ENCODE results near the gene SLIT3. TPM values are rescaled to one million over a fixed set of nuclear protein-coding genes. Genes with fewer than 3 reads are reported as not detected.

Gene SLIT3
- total and polyA plus RNA-seq, 10 of the 15 experiments (the other 5 are each of a cell fraction or from before 2014, with no cell fraction given), result 0.05 TPM; not detected in 9

DNA sequence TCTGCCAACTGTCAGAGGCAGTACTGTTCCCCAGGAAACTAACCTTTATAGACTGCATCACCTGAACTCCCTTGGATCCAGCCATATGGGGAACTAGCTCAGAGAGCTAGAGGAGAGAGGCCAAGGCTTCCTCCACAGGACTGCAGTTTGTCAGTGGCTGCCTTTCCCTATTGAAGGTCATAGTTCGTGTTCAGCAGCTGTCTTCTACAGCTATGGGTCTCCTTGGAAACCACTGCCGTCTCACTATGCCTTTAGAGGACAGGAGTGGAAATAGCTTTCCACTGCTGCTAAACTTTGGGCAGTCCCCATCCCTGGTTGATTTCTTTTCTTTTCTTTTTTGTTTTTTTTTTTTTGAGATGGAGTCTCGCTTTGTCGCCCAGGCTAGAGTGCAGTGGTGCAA lies 4.4 kb upstream of the SLIT3 start:
- no peaks in the 10 kb centered on the region for H3K4me1 ChIP-seq (ENCODE audit: control insufficient read depth, insufficient read depth, low read length)
- FAIRE-seq, result no peak
- DNase-seq (ENCODE audit: low read depth, low spot score), result no peak
- 27% methylated on average over 3 of the region's 4 CpGs for WGBS (ENCODE audit: insufficient coverage, insufficient replicate concordance, low lambda C conversion rate, missing lambda C conversion rate)
- SMC1A ChIA-PET (ENCODE audit: uncharacterized antibody, unreplicated experiment), result interaction anchor here (0.5 to 0.9 kb wide), 2 partner anchors 19 to 173 kb away, joined by 3 read pairs; no protein-coding TSS in a partner anchor
- H3K4me3 ChIP-seq, result no peak overlapping the region
- H3K9me3 ChIP-seq (replicated peaks; ENCODE audit: control insufficient read depth, insufficient read depth, low read length), result no peaks in the 10 kb centered on the region; the same call in 2 of the 3 replicates
- in situ Hi-C loops (cut with MboI) (loop anchor here (10.0 kb wide), 2 partner anchors 631 to 1041 kb away; no protein-coding TSS in a partner anchor), intact Hi-C loops (cut with micrococcal nuclease; ENCODE audit: unreplicated experiment) (no loop called here)
- H4K20me1 ChIP-seq (ENCODE audit: control insufficient read depth, insufficient read depth), result no peaks in the 10 kb centered on the region
- BruUV-seq (replicated peaks), result no TSS peak
- POLR2A ChIA-PET, result no interaction called here
- H3K4me2 ChIP-seq (ENCODE audit: control insufficient read depth, insufficient read depth), result no peak overlapping the region
- no peaks in the 10 kb centered on the region for H3K36me3 ChIP-seq (ENCODE audit: control insufficient read depth in 2 of 2, insufficient read depth in 2 of 2, low read length in 1 of 2)
- peaks cover 0 to 2% of the 10 kb centered on the region in 2 experiments; a peak in 3 of 4 replicates for H3K27me3 ChIP-seq (replicated peaks in 1 of 2; ENCODE audit: control insufficient read depth in 2 of 2, insufficient read depth in 2 of 2, low read length in 1 of 2)
- no peak overlapping the region for H2AFZ ChIP-seq (ENCODE audit: control insufficient read depth, low read depth, low read length)
- CTCF ChIA-PET, result interaction anchor here (0.6 kb wide), 1 partner anchor 364 kb away, joined by 4 read pairs; no protein-coding TSS in a partner anchor
- no peak overlapping the region for H3K9ac ChIP-seq (ENCODE audit: control insufficient read depth, insufficient read depth, low read length)
- no peak for ATAC-seq
- RAD21 ChIA-PET (ENCODE audit: unreplicated experiment), result no interaction called here
- H3K27ac ChIP-seq (ENCODE audit: control insufficient read depth, insufficient read depth), result no peak overlapping the region
- H3K79me2 ChIP-seq (ENCODE audit: control insufficient read depth, insufficient read depth, low read length), result no peaks in the 10 kb centered on the region
- TF ChIP-seq, protein P1, sequence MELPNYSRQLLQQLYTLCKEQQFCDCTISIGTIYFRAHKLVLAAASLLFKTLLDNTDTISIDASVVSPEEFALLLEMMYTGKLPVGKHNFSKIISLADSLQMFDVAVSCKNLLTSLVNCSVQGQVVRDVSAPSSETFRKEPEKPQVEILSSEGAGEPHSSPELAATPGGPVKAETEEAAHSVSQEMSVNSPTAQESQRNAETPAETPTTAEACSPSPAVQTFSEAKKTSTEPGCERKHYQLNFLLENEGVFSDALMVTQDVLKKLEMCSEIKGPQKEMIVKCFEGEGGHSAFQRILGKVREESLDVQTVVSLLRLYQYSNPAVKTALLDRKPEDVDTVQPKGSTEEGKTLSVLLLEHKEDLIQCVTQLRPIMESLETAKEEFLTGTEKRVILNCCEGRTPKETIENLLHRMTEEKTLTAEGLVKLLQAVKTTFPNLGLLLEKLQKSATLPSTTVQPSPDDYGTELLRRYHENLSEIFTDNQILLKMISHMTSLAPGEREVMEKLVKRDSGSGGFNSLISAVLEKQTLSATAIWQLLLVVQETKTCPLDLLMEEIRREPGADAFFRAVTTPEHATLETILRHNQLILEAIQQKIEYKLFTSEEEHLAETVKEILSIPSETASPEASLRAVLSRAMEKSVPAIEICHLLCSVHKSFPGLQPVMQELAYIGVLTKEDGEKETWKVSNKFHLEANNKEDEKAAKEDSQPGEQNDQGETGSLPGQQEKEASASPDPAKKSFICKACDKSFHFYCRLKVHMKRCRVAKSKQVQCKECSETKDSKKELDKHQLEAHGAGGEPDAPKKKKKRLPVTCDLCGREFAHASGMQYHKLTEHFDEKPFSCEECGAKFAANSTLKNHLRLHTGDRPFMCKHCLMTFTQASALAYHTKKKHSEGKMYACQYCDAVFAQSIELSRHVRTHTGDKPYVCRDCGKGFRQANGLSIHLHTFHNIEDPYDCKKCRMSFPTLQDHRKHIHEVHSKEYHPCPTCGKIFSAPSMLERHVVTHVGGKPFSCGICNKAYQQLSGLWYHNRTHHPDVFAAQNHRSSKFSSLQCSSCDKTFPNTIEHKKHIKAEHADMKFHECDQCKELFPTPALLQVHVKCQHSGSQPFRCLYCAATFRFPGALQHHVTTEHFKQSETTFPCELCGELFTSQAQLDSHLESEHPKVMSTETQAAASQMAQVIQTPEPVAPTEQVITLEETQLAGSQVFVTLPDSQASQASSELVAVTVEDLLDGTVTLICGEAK (IDR thresholded peaks at IDR 0.05; ENCODE audit: borderline replicate concordance), result no peak
- TF ChIP-seq MEF2B (IDR thresholded peaks at IDR 0.05; ENCODE audit: partially characterized antibody, poor library complexity, severe bottlenecking), result no peak
- no peak for TF ChIP-seq ZZZ3 (IDR thresholded peaks at IDR 0.05; ENCODE audit: control insufficient read depth, insufficient read length, low read depth)
- no peak for TF ChIP-seq IKZF2 (IDR thresholded peaks at IDR 0.05)
- no peak for TF ChIP-seq EP300 (IDR thresholded peaks at IDR 0.05; ENCODE audit: borderline replicate concordance in 1 of 2, control insufficient read depth in 1 of 2, low read depth in 2 of 2, low read length in 2 of 2)
- TF ChIP-seq HDAC6 (IDR thresholded peaks at IDR 0.05; ENCODE audit: unreplicated experiment), result no peak
- no peak for TF ChIP-seq PAX5 (IDR thresholded peaks at IDR 0.05; ENCODE audit: borderline replicate concordance, low read depth, low read length)
- TF ChIP-seq, protein P2, sequence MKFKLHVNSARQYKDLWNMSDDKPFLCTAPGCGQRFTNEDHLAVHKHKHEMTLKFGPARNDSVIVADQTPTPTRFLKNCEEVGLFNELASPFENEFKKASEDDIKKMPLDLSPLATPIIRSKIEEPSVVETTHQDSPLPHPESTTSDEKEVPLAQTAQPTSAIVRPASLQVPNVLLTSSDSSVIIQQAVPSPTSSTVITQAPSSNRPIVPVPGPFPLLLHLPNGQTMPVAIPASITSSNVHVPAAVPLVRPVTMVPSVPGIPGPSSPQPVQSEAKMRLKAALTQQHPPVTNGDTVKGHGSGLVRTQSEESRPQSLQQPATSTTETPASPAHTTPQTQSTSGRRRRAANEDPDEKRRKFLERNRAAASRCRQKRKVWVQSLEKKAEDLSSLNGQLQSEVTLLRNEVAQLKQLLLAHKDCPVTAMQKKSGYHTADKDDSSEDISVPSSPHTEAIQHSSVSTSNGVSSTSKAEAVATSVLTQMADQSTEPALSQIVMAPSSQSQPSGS (IDR thresholded peaks at IDR 0.05; ENCODE audit: low read length), result no peak
- no peak for TF ChIP-seq BMI1 (IDR thresholded peaks at IDR 0.05; ENCODE audit: borderline replicate concordance)
- TF ChIP-seq BACH1 (IDR thresholded peaks at IDR 0.05; ENCODE audit: borderline replicate concordance), result no peak
- TF ChIP-seq NR2F1 (conservative IDR thresholded peaks at IDR 0.05), result no peak
- TF ChIP-seq ZNF592 (IDR thresholded peaks at IDR 0.05), result no peak
